Gastrocnemius medialis (tissue), 4 donors: ENCODE measurements around the gene ZNF654.

Experiments
- POLR2A ChIP-seq, 2 donors: fragments of 450-650 bp; IDR thresholded peaks; one replicate each; pipeline ENCODE4 v1.6.1; 2017; ENCODE audit warnings: antibody characterized with exemption in 2 of 2, mild to moderate bottlenecking in 2 of 2, moderate library complexity in 2 of 2
- TF ChIP-seq, protein P1 (sequence below), 5 experiments: fragments of 450-650 bp in 3 of 5; fragments of 200-600 bp in 2 of 5; sonication (generic) in 2 of 5; IDR thresholded peaks in 4 of 5; conservative IDR thresholded peaks in 1 of 5; 1 replicate in 4 of 5; 2 replicates in 1 of 5; pipeline ENCODE4 v1.5.1; 2016 to 2019; ENCODE audit warnings: antibody characterized with exemption in 5 of 5, mild to moderate bottlenecking in 3 of 5, moderate library complexity in 3 of 5

DNA sequence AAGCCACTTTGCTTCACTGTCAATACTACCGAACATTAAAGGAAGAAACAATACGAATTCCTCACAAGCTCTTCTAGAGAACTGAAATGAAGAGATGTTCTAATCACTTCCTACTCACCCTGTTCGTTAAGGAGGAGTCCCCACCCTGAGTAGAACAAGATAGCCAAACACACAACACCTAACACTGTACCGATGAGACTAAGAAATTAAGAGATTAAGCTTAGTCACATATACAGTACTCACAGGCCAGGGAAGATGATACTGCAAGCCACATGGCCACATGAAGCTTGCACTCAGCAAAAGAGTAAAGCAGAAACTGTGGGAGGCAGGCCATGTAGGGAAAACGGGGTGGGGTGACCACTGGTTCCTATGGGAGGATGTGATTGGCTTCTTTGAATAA is 48.2 kb upstream of the ZNF654 start:
- TF ChIP-seq, protein P1, sequence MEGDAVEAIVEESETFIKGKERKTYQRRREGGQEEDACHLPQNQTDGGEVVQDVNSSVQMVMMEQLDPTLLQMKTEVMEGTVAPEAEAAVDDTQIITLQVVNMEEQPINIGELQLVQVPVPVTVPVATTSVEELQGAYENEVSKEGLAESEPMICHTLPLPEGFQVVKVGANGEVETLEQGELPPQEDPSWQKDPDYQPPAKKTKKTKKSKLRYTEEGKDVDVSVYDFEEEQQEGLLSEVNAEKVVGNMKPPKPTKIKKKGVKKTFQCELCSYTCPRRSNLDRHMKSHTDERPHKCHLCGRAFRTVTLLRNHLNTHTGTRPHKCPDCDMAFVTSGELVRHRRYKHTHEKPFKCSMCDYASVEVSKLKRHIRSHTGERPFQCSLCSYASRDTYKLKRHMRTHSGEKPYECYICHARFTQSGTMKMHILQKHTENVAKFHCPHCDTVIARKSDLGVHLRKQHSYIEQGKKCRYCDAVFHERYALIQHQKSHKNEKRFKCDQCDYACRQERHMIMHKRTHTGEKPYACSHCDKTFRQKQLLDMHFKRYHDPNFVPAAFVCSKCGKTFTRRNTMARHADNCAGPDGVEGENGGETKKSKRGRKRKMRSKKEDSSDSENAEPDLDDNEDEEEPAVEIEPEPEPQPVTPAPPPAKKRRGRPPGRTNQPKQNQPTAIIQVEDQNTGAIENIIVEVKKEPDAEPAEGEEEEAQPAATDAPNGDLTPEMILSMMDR (IDR thresholded peaks at IDR 0.05 in 4 of 5, conservative IDR thresholded peaks at IDR 0.05 in 1 of 5) = no peak
- no peak for TF ChIP-seq POLR2A (IDR thresholded peaks at IDR 0.05)
